GM19193 (cell line): Measurements from ENCODE around the gene CREG2.

Experiments
- POLR2A ChIP-seq: IDR thresholded peaks from 4 replicates; pipeline ENCODE4 v1.6.1; 2011; ENCODE audit not compliant: insufficient read depth, insufficient read length; ENCODE audit errors: extremely low read depth

CREG2 gene

GRCh38 chr2:101415220-101415619 lies 27.9 kb upstream of the CREG2 start:
- TF ChIP-seq POLR2A: no peak

- no peak for TF ChIP-seq POLR2A
These were observed 24.9 kb upstream of the CREG2 start for GRCh38 chr2:101412092-101412694.

GRCh38 chr2:101410746-101411145 lies 23.4 kb upstream of the CREG2 start:
- no peak for TF ChIP-seq POLR2A

- TF ChIP-seq POLR2A: no peak
These were observed 22.8 kb upstream of the CREG2 start for GRCh38 chr2:101410114-101410513.

- no peak for TF ChIP-seq POLR2A
These were observed 22.4 kb upstream of the CREG2 start for GRCh38 chr2:101409699-101410098.

- no peak for TF ChIP-seq POLR2A
These were observed 21.6 kb upstream of the CREG2 start for GRCh38 chr2:101408925-101409324.

GRCh38 chr2:101405351-101405899 lies 18.1 kb upstream of the CREG2 start:
- no peak for TF ChIP-seq POLR2A

- no peak for TF ChIP-seq POLR2A
These were observed 16.4 kb upstream of the CREG2 start for GRCh38 chr2:101403745-101404144.

- no peak for TF ChIP-seq POLR2A
These were observed 15.3 kb upstream of the CREG2 start for GRCh38 chr2:101402630-101403029.

GRCh38 chr2:101401906-101402305 lies 14.6 kb upstream of the CREG2 start:
- no peak for TF ChIP-seq POLR2A

GRCh38 chr2:101401326-101401665 lies 14.0 kb upstream of the CREG2 start:
- TF ChIP-seq POLR2A: no peak

GRCh38 chr2:101400506-101401325 lies 13.4 kb upstream of the CREG2 start:
- no peak for TF ChIP-seq POLR2A

GRCh38 chr2:101400048-101400447 lies 12.7 kb upstream of the CREG2 start:
- TF ChIP-seq POLR2A: no peak

GRCh38 chr2:101399021-101399799 lies 11.9 kb upstream of the CREG2 start:
- no peak for TF ChIP-seq POLR2A

GRCh38 chr2:101398116-101398821 lies 11.0 kb upstream of the CREG2 start:
- TF ChIP-seq POLR2A: no peak
